HUES64 (cell line): ENCODE data around the gene ENTREP1.

ENCODE experiments used
- H3K27ac ChIP-seq: 2 replicates; pipeline ENCODE4 v1.7.0; 2013; ENCODE audit warnings: low read depth, low read length, inconsistent platforms
- H3K27me3 ChIP-seq: 2 replicates; pipeline ENCODE4 v1.6.1; 2013; ENCODE audit warnings: mild to moderate bottlenecking, low read length; ENCODE audit not compliant: insufficient read depth
- H3K36me3 ChIP-seq: 2 replicates; pipeline ENCODE4 v1.6.1; 2013; ENCODE audit warnings: mild to moderate bottlenecking, low read length; ENCODE audit not compliant: insufficient read depth
- H3K4me1 ChIP-seq: 2 replicates; pipeline ENCODE4 v1.6.1; 2013; ENCODE audit warnings: mild to moderate bottlenecking, low read length, moderate library complexity; ENCODE audit not compliant: insufficient read depth
- H3K4me3 ChIP-seq: 2 replicates; pipeline ENCODE4 v1.5.1; 2013; ENCODE audit warnings: mild to moderate bottlenecking, low read length, moderate library complexity
- H3K9ac ChIP-seq: 2 replicates; pipeline ENCODE4 v1.6.1; 2013; ENCODE audit warnings: mild to moderate bottlenecking, low read depth, low read length
- H3K9me3 ChIP-seq: 2 replicates; pipeline ENCODE4 v1.6.1; 2013; ENCODE audit warnings: low read depth, low read length; ENCODE audit not compliant: insufficient read depth
- WGBS: fragments of 150-250, 120-280 bp; methylation state at CpG from one replicate; pipeline ENCODE4 v1.1.7; 2013; ENCODE audit warnings: missing lambda C conversion rate; 5-methylcytosine and 5-hydroxymethylcytosine counted together

Gene ENTREP1

GRCh38 chr9:69344459-69344858, 19.4 kb downstream of the ENTREP1 start:
- peaks cover 30% of the 10 kb centered on the region for H3K4me1 ChIP-seq
- 71% methylated on average over 4 of the region's 4 CpGs for WGBS
- H3K27me3 ChIP-seq, result no peaks in the 10 kb centered on the region
- H3K27ac ChIP-seq, result no peak overlapping the region
- H3K36me3 ChIP-seq, result no peaks in the 10 kb centered on the region
- H3K4me3 ChIP-seq, result no peak overlapping the region
- no peaks in the 10 kb centered on the region for H3K9me3 ChIP-seq
- no peak overlapping the region for H3K9ac ChIP-seq

GRCh38 chr9:69346596-69347390, 21.8 kb downstream of the ENTREP1 start:
- no peaks in the 10 kb centered on the region for H3K27me3 ChIP-seq
- H3K36me3 ChIP-seq, result no peaks in the 10 kb centered on the region
- 91% methylated on average over 6 of the region's 6 CpGs for WGBS
- H3K9ac ChIP-seq, result no peak overlapping the region
- no peak overlapping the region for H3K27ac ChIP-seq
- H3K4me3 ChIP-seq, result no peak overlapping the region
- peaks cover 21% of the 10 kb centered on the region for H3K4me1 ChIP-seq
- no peaks in the 10 kb centered on the region for H3K9me3 ChIP-seq

- 100% methylated on average over 1 of the region's 1 CpG for WGBS
Observed at GRCh38 chr9:69347607-69348006, 22.6 kb downstream of the ENTREP1 start.

GRCh38 chr9:69351227-69351626, 26.2 kb downstream of the ENTREP1 start:
- Histone ChIP-seq H3K4me3 (no peak overlapping the region), H3K36me3 (no peaks in the 10 kb centered on the region), H3K27me3 (no peaks in the 10 kb centered on the region), H3K9ac (no peak overlapping the region), H3K9me3 (no peaks in the 10 kb centered on the region), H3K27ac (no peak overlapping the region), H3K4me1 (peaks cover 10% of the 10 kb centered on the region)
- WGBS, result 87% methylated on average over 3 of the region's 3 CpGs

More at GRCh38 chr9:69347607-69348006, 22.6 kb downstream of the ENTREP1 start:
- H3K27ac ChIP-seq, result no peak overlapping the region
- no peak overlapping the region for H3K4me3 ChIP-seq
- no peaks in the 10 kb centered on the region for H3K9me3 ChIP-seq
- H3K4me1 ChIP-seq, result peaks cover 18% of the 10 kb centered on the region
- no peaks in the 10 kb centered on the region for H3K36me3 ChIP-seq
- no peaks in the 10 kb centered on the region for H3K27me3 ChIP-seq
- no peak overlapping the region for H3K9ac ChIP-seq

- Histone ChIP-seq H3K4me3 (no peak overlapping the region), H3K9me3 (no peaks in the 10 kb centered on the region), H3K9ac (no peak overlapping the region), H3K4me1 (no peaks in the 10 kb centered on the region), H3K36me3 (no peaks in the 10 kb centered on the region), H3K27me3 (no peaks in the 10 kb centered on the region), H3K27ac (no peak overlapping the region)
- whole genome bisulfite sequencing, result 100% methylated on average over 1 of the region's 1 CpG
Observed at GRCh38 chr9:69355232-69355631, 30.2 kb downstream of the ENTREP1 start.

GRCh38 chr9:69357030-69357775, 32.2 kb downstream of the ENTREP1 start:
- Histone ChIP-seq H3K4me3 (no peak overlapping the region), H3K27me3 (no peaks in the 10 kb centered on the region), H3K9me3 (no peaks in the 10 kb centered on the region), H3K36me3 (no peaks in the 10 kb centered on the region), H3K4me1 (no peaks in the 10 kb centered on the region), H3K27ac (no peak overlapping the region), H3K9ac (no peak overlapping the region)
- WGBS, result 91% methylated on average over 3 of the region's 3 CpGs

GRCh38 chr9:69357821-69358220, 32.8 kb downstream of the ENTREP1 start:
- Histone ChIP-seq H3K27me3 (no peaks in the 10 kb centered on the region), H3K27ac (no peak overlapping the region), H3K9me3 (no peaks in the 10 kb centered on the region), H3K9ac (no peak overlapping the region), H3K4me3 (no peak overlapping the region), H3K4me1 (no peaks in the 10 kb centered on the region), H3K36me3 (no peaks in the 10 kb centered on the region)
- 95% methylated on average over 4 of the region's 4 CpGs for WGBS

GRCh38 chr9:69363191-69363590, 38.2 kb downstream of the ENTREP1 start:
- WGBS, result 73% methylated on average over 1 of the region's 1 CpG
- Histone ChIP-seq H3K4me1 (peaks cover 4% of the 10 kb centered on the region; the same call in 1 of the 2 replicates), H3K27ac (no peak overlapping the region), H3K9me3 (no peaks in the 10 kb centered on the region), H3K9ac (no peak overlapping the region), H3K4me3 (no peak overlapping the region), H3K36me3 (no peaks in the 10 kb centered on the region), H3K27me3 (no peaks in the 10 kb centered on the region)

GRCh38 chr9:69364510-69365150, 39.6 kb downstream of the ENTREP1 start:
- no peak overlapping the region for H3K27ac ChIP-seq
- no peaks in the 10 kb centered on the region for H3K27me3 ChIP-seq
- no peak overlapping the region for H3K9ac ChIP-seq
- H3K9me3 ChIP-seq, result no peaks in the 10 kb centered on the region
- no peak overlapping the region for H3K4me3 ChIP-seq
- no peaks in the 10 kb centered on the region for H3K36me3 ChIP-seq
- H3K4me1 ChIP-seq, result peaks cover 4% of the 10 kb centered on the region; the same call in 1 of the 2 replicates
- WGBS, result 95% methylated on average over 3 of the region's 3 CpGs

GRCh38 chr9:69370430-69370829, 45.4 kb downstream of the ENTREP1 start:
- Histone ChIP-seq H3K4me1 (0 out of 2 replicates have a peak, but pooled peaks cover 5% of the 10 kb centered on the region), H3K27me3 (no peaks in the 10 kb centered on the region), H3K27ac (no peak overlapping the region), H3K9me3 (no peaks in the 10 kb centered on the region), H3K36me3 (peaks cover 8% of the 10 kb centered on the region; the same call in 1 of the 2 replicates), H3K4me3 (no peak overlapping the region), H3K9ac (no peak overlapping the region)
- WGBS, result 100% methylated on average over 1 of the region's 2 CpGs

- no peak overlapping the region for H3K4me3 ChIP-seq
- 0 out of 2 replicates have a peak, but pooled peaks cover 5% of the 10 kb centered on the region for H3K4me1 ChIP-seq
- no peak overlapping the region for H3K27ac ChIP-seq
- H3K36me3 ChIP-seq, result peaks cover 10% of the 10 kb centered on the region; the same call in 1 of the 2 replicates
- H3K27me3 ChIP-seq, result no peaks in the 10 kb centered on the region
- 91% methylated on average over 1 of the region's 1 CpG for WGBS
- H3K9ac ChIP-seq, result no peak overlapping the region
- no peaks in the 10 kb centered on the region for H3K9me3 ChIP-seq
Observed at GRCh38 chr9:69371001-69371400, 46.0 kb downstream of the ENTREP1 start.
